ENCODE results near the gene PROCA1. TPM values are rescaled to one million over a fixed set of nuclear protein-coding genes. Genes with fewer than 3 reads are reported as not detected.

The PROCA1 gene
- total RNA-seq, 1 experiment from 2014 or later, result 4.4 TPM

DNA sequence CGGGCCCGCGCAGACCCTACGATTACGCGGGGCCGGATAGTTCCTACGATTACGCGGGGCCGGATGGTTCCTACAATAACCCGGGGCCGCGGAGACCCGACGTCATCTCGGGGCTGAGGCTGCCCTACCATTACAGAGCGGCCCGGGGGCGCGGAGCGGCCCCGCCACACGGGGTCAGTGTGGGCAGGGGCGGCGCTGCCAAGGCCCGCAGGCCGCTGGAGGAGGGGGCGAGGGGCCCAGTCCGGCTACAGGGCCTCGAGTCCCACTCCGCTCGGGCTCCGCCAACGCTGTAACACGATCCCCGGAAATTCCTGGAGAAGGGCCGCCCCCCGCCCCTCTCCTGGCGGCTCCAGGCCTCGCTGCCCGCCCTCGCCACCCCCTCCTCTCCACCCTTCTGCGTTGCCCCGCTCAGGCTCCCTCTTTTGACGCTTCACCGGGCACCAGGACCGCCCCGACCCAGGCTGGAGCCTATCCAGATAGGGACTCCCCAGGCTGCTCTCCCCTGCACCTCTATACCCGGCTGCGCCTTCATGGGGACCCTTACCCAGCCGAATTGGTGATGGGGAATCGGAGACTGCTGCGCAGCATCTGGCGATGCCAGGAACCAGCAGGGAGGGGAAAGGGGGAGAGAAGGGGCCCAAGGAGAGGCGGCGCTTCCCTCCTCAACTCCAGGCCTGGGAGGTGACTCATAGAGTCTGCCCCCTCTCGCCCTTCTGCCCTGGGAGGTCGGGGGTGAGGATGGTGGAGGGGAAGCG lies 6.1 kb upstream of the PROCA1 start, which contains the start of gene RAB34:
Gene RAB34 (minus strand): TSS at position 291 of the 755 bp plus-strand sequence. CDS start 602 bp downstream, outside the sequence.
- Mint-ChIP-seq H3K4me3 (ENCODE audit: unreplicated experiment) (peak within 1 kb of the TSS; percentile 94), H3K4me1 (ENCODE audit: low read depth, unreplicated experiment) (peaks cover 18% of the 10 kb centered on the region), H3K27me3 (ENCODE audit: insufficient read depth, unreplicated experiment) (no peaks in the 10 kb centered on the region), H3K36me3 (ENCODE audit: insufficient read depth, unreplicated experiment) (peaks cover 37% of the 10 kb centered on the region), H3K27ac (ENCODE audit: unreplicated experiment) (peak within 1 kb of the TSS; percentile 98), H3K9me3 (ENCODE audit: unreplicated experiment) (no peaks in the 10 kb centered on the region)
- BruUV-seq (replicated peaks), result no TSS peak
- peak in 1 of 2 experiments; percentile 58 for DNase-seq
- CTCF ChIA-PET, result no interaction called here
- Histone ChIP-seq H3K27me3 (replicated peaks; ENCODE audit: control insufficient read depth, insufficient read depth, low read length) (no peaks in the 10 kb centered on the region), H3K4me1 (peaks cover 19% of the 10 kb centered on the region), H3K9me3 (no peaks in the 10 kb centered on the region), H3K36me3 (ENCODE audit: control insufficient read depth, insufficient read depth, low read length) (peaks cover 7% of the 10 kb centered on the region), H3K4me3 (ENCODE audit: low read depth, low read length) (no peak within 1 kb of the TSS)
- intact Hi-C loops (cut with micrococcal nuclease; ENCODE audit: unreplicated experiment), result loop anchor here (2.0 kb wide), 1 partner anchor 73 kb away; the partner anchor contains the start of gene BLTP2
- TF ChIP-seq, protein P1, sequence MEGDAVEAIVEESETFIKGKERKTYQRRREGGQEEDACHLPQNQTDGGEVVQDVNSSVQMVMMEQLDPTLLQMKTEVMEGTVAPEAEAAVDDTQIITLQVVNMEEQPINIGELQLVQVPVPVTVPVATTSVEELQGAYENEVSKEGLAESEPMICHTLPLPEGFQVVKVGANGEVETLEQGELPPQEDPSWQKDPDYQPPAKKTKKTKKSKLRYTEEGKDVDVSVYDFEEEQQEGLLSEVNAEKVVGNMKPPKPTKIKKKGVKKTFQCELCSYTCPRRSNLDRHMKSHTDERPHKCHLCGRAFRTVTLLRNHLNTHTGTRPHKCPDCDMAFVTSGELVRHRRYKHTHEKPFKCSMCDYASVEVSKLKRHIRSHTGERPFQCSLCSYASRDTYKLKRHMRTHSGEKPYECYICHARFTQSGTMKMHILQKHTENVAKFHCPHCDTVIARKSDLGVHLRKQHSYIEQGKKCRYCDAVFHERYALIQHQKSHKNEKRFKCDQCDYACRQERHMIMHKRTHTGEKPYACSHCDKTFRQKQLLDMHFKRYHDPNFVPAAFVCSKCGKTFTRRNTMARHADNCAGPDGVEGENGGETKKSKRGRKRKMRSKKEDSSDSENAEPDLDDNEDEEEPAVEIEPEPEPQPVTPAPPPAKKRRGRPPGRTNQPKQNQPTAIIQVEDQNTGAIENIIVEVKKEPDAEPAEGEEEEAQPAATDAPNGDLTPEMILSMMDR (IDR thresholded peaks at IDR 0.05; ENCODE audit: insufficient read depth in 1 of 2, low read depth in 1 of 2, low read length in 1 of 2, severe bottlenecking in 1 of 2, unreplicated experiment in 1 of 2), result no peak
- POLR2A ChIA-PET, result no interaction called here

DNA sequence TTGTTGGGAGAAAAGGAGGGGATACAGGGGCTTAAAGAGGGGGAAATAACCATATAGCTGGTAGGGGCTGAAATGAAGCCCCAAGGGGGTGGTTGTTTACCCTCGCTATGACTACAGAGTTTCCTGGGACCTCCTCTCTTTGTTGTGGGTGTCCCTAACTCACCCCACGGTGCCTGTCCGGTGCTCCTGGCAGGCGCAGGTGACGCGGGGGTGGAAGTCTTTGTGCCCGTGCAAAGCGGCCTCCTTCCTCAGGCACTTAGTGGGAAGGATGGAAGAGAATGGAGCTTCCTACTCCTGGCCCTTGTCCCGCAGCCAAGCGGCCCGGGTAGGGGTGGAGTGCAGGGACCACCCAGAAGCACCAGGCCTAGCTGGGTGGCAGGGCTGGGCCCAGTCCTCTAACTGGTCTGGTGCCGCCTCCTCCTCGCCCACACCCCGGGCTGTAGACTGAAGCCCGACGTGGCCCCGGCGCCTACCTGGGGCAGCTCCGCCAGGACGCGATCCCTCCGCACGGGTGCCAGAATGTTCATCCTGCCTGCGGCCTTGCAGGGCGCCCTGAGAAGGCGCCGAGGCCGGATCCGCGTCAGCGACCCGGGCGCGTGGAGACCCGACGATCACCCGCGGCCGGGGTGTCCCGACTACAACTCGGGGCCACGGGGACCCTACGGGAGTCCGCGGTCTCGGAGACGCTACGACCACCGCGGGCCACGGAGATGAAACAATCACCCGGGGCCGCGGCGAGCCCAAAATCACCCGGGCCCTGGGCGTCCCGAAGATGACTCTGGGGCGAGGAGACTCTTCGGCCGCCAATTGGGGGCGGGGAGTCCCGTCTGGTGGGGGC lies 5.3 kb upstream of the PROCA1 start:
- no peak overlapping the region for H3K27ac Mint-ChIP-seq (ENCODE audit: unreplicated experiment)
- peak overlapping the region; percentile 23 for H3K4me3 Mint-ChIP-seq (ENCODE audit: unreplicated experiment)
- CTCF ChIA-PET, result no interaction called here

DNA sequence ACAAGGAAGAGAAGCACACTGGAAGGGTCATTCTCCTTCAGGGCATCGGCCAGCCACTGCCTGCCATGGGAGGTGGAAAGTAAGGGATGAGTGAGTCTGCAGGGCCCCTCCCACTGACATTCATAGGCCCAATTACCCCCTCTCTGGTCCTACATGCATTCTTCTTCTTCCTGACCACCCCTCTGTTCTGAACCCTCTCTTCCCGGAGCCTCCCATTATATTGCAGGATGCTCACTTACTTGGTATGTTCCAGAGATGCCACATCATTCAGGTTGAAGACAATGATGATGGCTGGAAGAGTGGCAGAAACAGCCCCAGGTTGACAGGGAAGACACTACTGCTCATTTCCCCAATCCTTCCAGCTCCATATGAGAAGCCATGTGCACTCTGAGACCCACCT lies 3.5 kb upstream of the PROCA1 start:
- BruUV-seq (replicated peaks), result no TSS peak
- no peak for DNase-seq
- Histone ChIP-seq H3K4me3 (ENCODE audit: low read depth, low read length) (no peak overlapping the region), H3K27me3 (replicated peaks; ENCODE audit: control insufficient read depth, insufficient read depth, low read length) (no peaks in the 10 kb centered on the region), H3K9me3 (no peaks in the 10 kb centered on the region), H3K4me1 (peaks cover 11% of the 10 kb centered on the region), H3K36me3 (ENCODE audit: control insufficient read depth, insufficient read depth, low read length) (no peaks in the 10 kb centered on the region)
- ChIA-PET CTCF (no interaction called here), POLR2A (no interaction called here)
- Mint-ChIP-seq H3K4me1 (ENCODE audit: low read depth, unreplicated experiment) (peaks cover 23% of the 10 kb centered on the region), H3K9me3 (ENCODE audit: unreplicated experiment) (no peaks in the 10 kb centered on the region), H3K27me3 (ENCODE audit: insufficient read depth, unreplicated experiment) (no peaks in the 10 kb centered on the region), H3K36me3 (ENCODE audit: insufficient read depth, unreplicated experiment) (peaks cover 28% of the 10 kb centered on the region), H3K4me3 (ENCODE audit: unreplicated experiment) (no peak overlapping the region), H3K27ac (ENCODE audit: unreplicated experiment) (no peak overlapping the region)
- TF ChIP-seq, protein P1 (IDR thresholded peaks at IDR 0.05; ENCODE audit: insufficient read depth in 1 of 2, low read depth in 1 of 2, low read length in 1 of 2, severe bottlenecking in 1 of 2, unreplicated experiment in 1 of 2), result no peak
- intact Hi-C loops (cut with micrococcal nuclease; ENCODE audit: unreplicated experiment), result no loop called here

More for the DNA sequence above, 5.3 kb upstream of the PROCA1 start:
- Histone ChIP-seq H3K27me3 (replicated peaks; ENCODE audit: control insufficient read depth, insufficient read depth, low read length) (no peaks in the 10 kb centered on the region), H3K9me3 (no peaks in the 10 kb centered on the region), H3K36me3 (ENCODE audit: control insufficient read depth, insufficient read depth, low read length) (peaks cover 3% of the 10 kb centered on the region; the same call in 1 of the 2 replicates), H3K4me3 (ENCODE audit: low read depth, low read length) (no peak overlapping the region), H3K4me1 (peaks cover 13% of the 10 kb centered on the region)
- intact Hi-C loops (cut with micrococcal nuclease; ENCODE audit: unreplicated experiment), result no loop called here
- POLR2A ChIA-PET, result no interaction called here
- no peak for DNase-seq
- Mint-ChIP-seq H3K36me3 (ENCODE audit: insufficient read depth, unreplicated experiment) (peaks cover 29% of the 10 kb centered on the region), H3K4me1 (ENCODE audit: low read depth, unreplicated experiment) (peaks cover 23% of the 10 kb centered on the region), H3K9me3 (ENCODE audit: unreplicated experiment) (no peaks in the 10 kb centered on the region), H3K27me3 (ENCODE audit: insufficient read depth, unreplicated experiment) (no peaks in the 10 kb centered on the region)
- TF ChIP-seq, protein P1 (IDR thresholded peaks at IDR 0.05; ENCODE audit: insufficient read depth in 1 of 2, low read depth in 1 of 2, low read length in 1 of 2, severe bottlenecking in 1 of 2, unreplicated experiment in 1 of 2), result no peak
- BruUV-seq (replicated peaks), result no TSS peak

Data from Caco-2 (cell line).